Choroid plexus epithelial cell (primary cell): Measurements from ENCODE around the gene CAPN15.

Experiments used
- DNase-seq: peaks from one replicate; pipeline ENCODE4 v3.0.0-alpha.2; 2010; ENCODE audit warnings: low read depth
- H3K4me3 ChIP-seq: 2 replicates; pipeline ENCODE4 v1.5.1; 2011; ENCODE audit warnings: low read depth, mild to moderate bottlenecking, control low read depth, low read length, moderate library complexity
- TF ChIP-seq, protein P1 (sequence below): conservative IDR thresholded peaks from 2 replicates; pipeline ENCODE4 v1.5.1; 2011; ENCODE audit warnings: low read depth, mild to moderate bottlenecking, control low read depth, inconsistent platforms, low read length, moderate library complexity

Gene CAPN15

DNA sequence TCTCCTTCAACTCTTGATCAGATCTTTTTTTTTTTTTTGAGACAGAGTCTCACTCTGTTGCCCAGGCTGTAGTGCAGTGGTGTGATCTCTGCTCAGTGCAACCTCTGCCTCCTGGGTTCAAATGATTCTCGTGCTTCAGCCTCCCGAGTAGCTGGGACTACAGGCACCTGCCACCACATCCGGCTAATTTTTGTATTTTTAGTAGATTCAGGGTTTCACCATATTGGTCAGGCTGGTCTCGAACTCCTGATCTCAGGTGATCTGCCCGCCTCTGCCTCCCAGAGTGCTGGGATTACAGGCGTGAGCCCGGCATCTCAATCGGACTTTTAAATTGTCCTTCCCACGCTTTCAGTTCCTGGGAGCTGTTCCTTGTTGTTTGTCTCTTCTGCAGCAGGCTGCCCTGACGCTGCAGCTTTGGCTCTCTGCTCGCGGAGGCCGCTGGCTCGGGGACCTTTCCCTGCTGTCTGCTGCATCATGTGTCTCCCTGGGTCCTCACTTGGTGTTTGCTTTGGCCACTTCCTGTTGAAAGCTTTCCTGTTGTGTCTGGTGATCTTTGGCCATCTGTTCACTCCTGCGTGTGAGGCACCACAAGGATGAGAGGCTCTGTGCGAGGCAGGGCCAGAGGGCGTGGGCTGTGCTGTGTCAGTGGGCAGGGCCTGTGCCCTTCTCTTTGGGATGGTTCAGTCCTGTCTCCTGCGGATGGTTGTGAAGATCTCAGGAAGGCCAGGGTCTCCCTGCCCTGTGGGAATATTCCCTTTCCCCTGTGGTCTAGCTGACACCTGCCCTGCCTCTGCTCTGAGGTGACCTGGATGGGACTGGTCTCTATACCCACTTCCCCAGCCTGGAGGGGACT is 18.4 kb upstream of the CAPN15 start:
- DNase-seq: peak; percentile 91
- H3K4me3 ChIP-seq: no peak overlapping the region
- TF ChIP-seq, protein P1, sequence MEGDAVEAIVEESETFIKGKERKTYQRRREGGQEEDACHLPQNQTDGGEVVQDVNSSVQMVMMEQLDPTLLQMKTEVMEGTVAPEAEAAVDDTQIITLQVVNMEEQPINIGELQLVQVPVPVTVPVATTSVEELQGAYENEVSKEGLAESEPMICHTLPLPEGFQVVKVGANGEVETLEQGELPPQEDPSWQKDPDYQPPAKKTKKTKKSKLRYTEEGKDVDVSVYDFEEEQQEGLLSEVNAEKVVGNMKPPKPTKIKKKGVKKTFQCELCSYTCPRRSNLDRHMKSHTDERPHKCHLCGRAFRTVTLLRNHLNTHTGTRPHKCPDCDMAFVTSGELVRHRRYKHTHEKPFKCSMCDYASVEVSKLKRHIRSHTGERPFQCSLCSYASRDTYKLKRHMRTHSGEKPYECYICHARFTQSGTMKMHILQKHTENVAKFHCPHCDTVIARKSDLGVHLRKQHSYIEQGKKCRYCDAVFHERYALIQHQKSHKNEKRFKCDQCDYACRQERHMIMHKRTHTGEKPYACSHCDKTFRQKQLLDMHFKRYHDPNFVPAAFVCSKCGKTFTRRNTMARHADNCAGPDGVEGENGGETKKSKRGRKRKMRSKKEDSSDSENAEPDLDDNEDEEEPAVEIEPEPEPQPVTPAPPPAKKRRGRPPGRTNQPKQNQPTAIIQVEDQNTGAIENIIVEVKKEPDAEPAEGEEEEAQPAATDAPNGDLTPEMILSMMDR: no peak

DNA sequence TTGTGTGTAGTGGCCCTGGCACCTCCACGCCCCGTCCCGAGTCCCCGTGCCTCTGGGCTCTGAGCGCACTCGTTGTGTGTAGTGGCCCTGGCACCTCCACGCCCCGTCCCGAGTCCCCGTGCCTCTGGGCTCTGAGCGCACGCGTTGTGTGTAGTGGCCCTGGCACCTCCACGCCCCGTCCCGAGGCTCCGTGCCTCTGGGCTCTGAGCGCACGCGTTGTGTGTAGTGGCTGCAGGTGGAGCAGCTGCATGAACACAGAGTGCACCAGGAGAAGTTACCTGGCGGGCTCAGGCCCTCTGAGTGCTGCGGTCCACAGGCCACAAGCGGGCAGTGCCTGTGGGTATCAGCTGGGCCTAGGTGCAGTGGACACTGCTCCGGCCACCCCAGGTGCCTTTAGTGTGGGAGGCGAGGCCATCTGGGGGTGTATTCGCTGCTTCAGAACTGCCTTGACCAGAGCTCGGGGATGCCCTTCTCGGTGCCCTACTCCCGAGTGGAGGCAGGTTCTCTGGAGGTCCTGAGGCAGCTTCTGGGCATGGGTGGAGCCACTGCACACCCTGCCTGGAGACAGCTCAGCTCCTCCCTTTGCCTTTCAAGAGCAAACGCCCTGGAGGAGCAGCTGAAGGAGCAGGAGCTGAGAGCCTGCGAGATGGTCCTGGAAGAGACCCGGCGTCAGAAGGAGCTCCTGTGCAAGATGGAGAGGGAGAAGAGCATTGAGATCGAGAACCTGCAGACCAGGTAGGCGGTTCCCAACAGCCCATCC is 17.3 kb upstream of the CAPN15 start:
- no peak for DNase-seq
- TF ChIP-seq, protein P1: no peak
- H3K4me3 ChIP-seq: no peak overlapping the region

DNA sequence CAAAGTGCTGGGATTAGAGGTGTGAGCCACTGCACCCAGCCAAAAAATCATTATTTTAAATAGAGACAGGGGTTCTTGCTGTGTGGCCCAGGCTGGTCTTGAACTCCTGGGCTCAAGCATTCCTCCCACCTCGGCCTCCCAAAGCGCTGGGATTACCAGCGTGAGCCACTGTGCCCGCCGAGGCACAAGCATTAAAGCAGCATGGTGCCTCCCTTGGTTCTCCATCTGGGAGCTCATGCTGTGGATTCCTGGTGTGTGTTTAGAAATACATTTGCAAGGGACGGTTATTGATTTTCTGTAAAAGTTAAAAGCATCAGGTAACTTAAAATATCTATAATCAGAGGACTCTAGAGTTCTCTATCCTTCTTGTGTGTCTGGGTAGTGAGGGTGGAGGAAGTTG is 14.7 kb upstream of the CAPN15 start:
- no peak for DNase-seq
- no peak overlapping the region for H3K4me3 ChIP-seq
- TF ChIP-seq, protein P1: no peak

DNA sequence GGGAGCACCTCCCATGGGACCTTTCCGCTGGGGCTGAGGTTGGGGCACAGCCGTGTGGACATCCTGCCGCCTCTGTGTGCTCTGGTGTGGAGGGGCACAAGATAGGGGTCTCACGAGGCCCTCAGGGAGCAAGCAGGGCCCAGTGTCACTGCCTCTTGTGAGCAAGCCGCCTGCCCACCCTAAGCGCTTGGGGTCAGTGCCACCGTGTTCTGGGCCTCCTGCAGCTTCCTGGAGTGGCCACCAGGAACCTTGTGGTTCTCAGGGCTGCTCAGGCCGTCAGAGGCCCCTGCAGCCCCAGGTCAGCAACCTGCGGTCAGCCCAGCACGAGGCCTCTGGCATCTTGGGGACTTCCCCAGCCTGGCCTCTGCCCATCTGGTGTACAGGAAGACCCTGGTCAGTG is 13.6 kb upstream of the CAPN15 start:
- TF ChIP-seq, protein P1: no peak
- H3K4me3 ChIP-seq: no peak overlapping the region
- no peak for DNase-seq

DNA sequence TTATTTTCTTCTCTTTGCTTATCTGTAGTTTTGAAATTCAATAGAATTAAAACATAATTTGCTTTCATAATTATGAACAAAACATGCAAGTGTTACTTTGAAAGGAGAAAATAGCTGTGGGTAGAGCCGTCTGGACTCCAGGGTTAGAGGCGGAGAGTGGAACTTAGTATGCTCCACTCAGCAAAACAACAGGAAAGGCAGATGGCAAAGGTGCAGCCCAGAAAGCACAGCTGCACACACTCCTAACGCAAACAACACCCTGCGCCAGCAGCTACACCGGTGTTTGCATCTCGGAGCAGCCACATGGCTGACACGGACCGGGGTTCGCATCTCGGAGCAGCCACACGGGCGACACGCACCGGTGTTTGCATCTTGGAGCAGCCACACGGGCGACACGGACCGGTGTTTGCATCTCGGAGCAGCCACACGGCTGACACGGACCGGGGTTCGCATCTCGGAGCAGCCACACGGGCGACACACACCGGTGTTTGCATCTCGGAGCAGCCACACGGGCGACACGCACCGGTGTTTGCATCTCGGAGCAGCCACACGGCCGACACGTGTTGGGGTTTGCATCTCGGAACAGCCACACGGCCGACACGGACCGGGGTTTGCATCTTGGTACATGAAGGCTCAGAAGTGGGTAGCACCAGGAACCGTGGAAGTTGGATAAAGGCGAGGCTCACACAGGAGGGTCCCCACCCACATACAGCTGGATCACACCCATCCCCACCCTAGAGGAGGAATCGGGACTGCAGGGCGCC is 12.2 kb upstream of the CAPN15 start:
- no peak for DNase-seq
- no peak overlapping the region for H3K4me3 ChIP-seq
- TF ChIP-seq, protein P1: no peak

DNA sequence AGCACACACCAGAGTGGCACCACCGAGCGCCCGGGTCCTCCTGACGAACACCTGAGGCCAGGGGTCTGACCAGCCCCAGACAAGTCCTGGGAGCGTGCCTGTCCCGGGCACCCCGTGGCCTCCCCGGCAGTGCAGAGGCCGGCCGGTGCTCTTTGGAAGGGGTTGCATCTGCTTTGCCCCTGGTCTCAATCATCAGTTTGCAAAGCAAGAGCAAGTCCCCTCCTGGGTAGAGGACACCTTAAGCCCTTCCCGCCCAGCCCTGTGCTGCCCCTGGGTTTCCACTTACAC is 11.6 kb upstream of the CAPN15 start:
- DNase-seq: no peak
- TF ChIP-seq, protein P1: no peak
- H3K4me3 ChIP-seq: no peak overlapping the region
